Pons (tissue), 1 donor: ENCODE data around the gene UNKL.
A peak's percentile ranks its signal among the peaks of the same experiment; 100 is the strongest.

Source experiments
- DNase-seq: peaks from one replicate; pipeline ENCODE4 v3.0.0-alpha.2; 2016; ENCODE audit warnings: low spot score

UNKL gene

DNA sequence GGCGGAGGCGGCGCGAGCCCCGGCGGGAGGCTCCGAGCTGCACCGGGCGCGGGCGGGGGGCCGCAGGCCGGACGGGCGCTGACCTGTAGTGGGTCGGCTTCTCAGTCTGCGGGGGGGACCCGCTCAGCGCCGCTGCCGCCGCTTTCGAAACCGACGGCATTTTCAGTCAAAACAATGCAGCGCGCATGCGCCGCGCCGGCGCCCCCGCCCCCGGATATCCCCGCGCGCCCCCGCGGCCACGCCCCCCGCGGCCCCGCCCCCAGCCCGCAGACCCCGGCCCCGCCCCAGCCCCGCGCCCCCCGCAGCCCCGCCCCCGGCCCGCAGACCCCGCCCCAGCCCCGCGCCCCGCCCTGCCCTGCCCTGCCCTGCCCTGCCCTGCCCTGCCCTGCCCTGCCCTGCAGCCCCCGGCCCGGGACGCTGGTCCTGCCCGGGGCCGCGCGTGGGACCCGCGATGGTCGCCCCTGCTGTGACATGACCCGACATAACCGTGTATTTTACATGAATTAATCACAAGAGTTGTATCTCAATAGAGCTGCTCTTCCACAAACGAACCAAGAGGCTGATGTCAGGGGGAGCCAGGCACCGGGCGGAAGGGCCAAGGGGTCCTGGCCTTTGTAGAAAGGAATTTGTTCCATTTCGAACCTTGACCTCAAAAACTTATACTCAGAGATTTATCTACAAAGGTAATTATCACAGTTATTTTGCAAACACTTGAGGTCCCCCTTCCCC, at the start of gene UNKL:
Gene UNKL (minus strand): TSS at position 173 of the 729 bp plus-strand sequence. CDS start 13 bp downstream, at position 160.
- peak; percentile 19 for DNase-seq

GRCh38 chr16:1461146-1461545, 46.6 kb upstream of the UNKL start:
- no peak for DNase-seq

GRCh38 chr16:1460602-1461138, 46.2 kb upstream of the UNKL start:
- no peak for DNase-seq

DNA sequence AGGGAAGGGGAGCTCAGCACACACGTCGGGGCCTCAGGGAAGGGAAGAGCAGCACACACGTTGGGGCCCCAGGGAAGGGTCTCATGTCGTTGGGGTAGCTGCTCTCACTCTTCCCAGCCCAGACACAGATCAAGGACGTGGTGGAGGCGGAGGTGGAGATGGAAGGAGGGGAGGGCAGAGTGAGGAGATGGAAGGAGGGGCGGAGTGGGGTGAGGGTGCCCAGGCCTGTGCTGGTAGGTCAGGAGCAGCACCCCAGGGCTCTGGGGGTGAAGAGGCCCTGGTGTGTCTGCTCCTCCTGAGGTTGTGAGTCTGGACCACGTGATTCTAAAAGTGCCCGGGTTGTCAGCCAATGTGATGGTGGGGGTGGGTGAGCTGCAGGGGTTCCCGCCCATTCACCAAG, 45.5 kb upstream of the UNKL start:
- DNase-seq = no peak

DNA sequence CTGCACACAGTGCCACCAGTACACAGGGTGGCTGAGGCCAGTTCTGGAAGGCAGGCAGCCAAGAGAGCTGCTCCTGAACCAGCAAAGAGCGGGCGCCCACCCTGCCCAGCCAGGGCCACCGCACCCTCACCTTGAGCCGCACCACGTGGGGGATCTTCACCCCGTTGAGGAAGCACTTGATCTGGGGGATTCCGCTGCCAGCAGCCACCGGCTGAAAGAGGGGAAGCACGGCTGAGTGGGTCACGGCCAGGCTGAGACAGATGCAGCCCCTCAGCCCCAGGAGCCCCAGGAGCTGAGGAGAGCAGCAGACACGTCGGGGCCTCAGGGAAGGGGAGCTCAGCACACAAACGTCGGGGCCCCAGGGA, 44.5 kb upstream of the UNKL start:
- DNase-seq = no peak

DNA sequence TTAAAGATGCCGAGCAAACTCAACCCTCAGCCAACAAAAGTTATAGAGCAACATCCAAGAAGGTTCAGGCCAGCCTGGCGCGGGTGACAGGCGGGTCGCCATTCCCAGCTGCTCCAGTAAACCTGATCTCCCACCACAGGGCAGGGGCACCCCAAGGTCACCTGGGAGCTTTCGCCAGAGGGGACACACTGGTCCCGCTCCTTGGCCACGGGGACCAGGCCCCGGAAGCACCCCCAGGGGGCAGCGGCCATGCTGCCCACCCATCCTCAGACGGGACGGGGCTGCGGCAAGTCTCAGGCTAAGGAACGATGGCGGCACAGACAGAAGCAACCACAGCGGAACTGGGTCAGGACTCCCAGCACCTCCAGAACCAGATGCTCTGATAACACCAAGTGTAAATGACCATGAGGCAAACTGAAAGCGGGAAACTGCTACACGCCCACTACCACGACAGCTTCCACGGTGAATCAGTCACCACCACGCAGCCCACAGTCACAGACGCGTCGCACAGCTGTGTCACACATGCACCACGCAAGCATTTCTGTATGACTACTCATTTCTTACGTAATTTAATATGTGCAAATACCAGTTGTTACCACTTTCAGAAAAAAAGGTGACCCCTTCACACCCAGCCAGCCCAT, 44.0 kb upstream of the UNKL start:
- no peak for DNase-seq

DNA sequence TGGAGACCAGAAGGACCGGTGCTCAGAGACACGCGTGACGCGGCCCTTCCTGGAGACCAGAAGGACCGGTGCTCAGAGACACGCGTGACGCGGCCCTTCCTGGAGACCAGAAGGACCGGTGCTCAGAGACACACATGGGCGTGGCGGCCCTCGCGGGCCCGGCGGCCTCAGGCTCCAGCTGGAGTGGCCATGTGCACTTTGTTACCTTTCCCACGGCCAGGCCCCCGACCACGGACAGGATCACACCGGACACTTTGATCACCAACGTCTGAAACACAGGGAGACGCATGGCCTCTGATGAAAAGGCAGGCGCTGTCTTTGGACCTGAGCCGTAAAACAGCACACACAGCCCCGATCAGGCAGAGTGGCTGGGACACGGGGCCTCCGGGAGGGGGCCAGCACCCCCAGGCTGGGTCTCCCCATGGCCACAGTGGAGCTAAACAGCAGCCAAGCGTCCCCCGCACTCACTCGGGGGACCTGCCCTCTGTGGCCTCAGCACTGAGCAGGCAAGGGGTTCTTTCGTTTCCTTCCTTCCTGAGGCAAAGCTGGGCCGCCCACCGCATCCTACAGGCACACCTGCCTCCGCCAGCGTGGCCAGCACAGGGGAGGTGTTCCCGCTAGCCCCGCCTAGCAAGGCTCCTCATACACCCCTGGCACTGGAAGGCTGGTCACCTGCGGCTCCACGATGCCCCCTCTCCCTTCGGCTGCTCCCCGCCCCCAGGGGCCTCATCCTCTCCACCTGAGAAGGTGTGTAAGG, 43.2 kb upstream of the UNKL start:
- no peak for DNase-seq

GRCh38 chr16:1456951-1457350, 42.4 kb upstream of the UNKL start:
- no peak for DNase-seq

DNA sequence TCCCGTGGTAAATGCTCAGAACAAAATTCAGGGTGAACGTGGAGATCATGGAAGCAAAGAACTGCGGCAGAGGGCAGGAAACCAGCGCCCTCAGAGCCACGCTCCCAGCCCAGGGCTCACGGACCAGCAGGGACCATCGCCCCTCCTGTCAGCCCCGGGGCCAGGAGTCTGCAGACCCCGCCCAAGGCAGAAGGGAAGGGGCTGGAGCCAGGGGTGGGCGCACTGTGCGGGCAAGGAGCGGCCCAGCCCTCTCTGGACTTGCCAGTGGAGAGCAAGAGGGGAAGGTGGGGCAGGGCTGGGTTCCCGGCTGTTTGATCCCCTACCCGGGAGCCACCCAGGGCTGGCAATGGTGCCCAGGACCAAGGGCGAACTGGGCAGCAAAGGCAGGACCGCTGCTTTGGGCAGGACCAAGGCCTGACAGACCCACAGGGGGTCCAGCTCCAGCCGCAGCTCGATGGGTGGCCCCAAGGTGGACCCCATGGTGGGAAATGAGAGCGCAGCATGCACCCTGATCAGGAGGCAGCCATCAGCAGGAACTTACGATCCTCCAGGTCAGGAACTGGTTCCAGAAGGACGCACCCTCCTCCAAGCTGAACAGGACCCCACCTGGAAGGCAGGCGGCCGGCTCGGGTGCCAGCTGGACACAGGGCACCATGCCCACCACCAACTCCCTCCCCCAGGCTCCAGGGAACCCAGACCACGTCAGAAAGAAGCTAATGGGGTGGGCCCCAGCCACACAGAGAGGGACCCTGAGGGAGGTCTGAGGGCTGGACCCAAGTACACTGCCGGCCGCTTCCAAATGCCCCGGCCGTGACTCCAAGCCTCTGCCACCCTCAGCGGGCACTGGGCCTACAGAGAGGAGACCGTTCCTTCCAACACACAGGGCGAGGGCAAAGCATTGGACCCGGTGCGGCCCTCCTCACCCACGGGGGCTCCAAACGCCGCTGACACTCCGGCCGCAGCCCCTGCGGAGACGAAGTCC, 41.0 kb upstream of the UNKL start:
- no peak for DNase-seq

DNA sequence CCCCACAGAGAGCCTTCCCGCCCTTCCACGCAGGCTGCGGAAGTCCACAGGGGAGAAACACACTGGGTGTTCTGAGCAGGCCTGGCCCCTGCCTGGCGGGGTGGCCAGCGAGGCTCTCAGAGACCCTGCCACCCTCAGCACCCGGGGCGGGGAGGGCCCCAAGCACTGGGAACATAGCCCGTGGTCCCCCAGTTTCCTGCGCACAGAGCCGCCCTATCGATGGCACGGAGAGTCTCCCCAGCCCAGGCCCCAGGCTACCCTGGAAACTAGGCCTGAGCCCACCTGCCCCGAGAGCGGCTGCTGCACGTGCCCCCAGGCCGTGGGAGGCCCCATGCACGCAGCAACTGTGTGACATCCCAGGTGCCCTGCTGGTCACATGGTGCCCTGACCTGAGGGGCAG, 40.1 kb upstream of the UNKL start:
- DNase-seq = no peak

- no peak for DNase-seq
These were observed 38.8 kb upstream of the UNKL start for GRCh38 chr16:1453316-1453715.

DNA sequence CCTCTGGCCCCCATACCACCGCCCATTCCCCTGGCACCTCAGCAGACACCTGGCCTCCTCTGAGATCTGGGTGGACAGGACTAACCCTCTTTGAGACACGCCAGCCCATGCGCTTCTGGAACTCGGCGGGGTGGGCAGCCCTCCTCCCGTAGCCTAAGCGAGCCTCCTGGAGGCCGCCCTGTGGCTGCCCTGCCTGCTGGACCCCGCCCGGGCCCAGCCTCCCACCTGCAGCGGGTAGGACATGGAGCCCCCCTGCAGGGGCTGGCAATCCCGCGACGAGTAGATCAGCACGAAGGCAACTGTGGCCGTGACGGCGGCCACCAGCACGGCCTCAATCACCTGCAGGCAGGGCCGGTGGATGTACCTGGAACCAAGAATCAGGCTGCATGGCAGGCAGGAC, 38.0 kb upstream of the UNKL start:
- no peak for DNase-seq

DNA sequence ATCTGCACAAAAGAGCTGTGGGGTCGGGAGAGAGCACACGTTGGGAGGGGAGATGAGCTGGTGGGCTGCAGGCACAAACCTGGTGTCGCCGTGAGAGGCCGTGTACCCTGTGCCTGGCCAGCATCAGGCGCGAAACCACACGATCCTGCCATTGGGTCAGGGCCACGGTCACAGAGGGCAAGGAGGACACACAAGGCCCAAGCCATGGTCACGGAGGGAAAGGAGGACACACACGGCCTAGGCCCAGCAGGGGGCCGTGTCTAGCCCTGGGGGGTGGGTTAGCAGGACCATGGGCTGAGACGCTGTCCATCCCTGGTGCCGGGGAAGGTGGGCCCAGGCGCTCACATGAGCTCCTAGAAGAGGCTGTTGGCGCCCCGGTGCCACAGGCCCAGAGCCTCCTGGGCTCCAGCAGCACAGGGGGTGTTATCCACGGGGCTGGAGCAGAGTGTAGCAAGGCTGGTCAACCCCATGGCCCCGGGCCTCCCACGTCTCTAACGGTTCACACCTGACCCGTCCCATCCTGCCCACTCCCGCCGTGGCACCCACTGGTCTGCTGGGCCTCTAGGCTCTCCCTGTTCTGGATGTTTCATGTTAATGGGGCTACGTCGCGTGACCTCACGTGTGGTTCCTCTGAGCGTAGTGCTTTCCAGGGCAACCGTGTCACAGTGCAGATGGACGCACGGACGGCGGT, 37.3 kb upstream of the UNKL start:
- DNase-seq = no peak

- no peak for DNase-seq
These were observed 36.3 kb upstream of the UNKL start for GRCh38 chr16:1450841-1451240.

GRCh38 chr16:1450218-1450617, 35.7 kb upstream of the UNKL start:
- DNase-seq = no peak

GRCh38 chr16:1449201-1449788, 34.8 kb upstream of the UNKL start:
- no peak for DNase-seq

GRCh38 chr16:1448536-1449116, 34.1 kb upstream of the UNKL start:
- DNase-seq = no peak

GRCh38 chr16:1447965-1448364, 33.5 kb upstream of the UNKL start:
- no peak for DNase-seq

- DNase-seq = no peak
These were observed 32.0 kb upstream of the UNKL start for GRCh38 chr16:1446296-1447080.
